Measurements from ENCODE around the gene BAAT.

- TF ChIP-seq NFYB (CRISPR knock-in tag; conservative IDR thresholded peaks at IDR 0.05; ENCODE audit: low read depth) (no peak), KAT7 (CRISPR knock-in tag; IDR thresholded peaks at IDR 0.05; ENCODE audit: borderline replicate concordance) (no peak)
Measured at GRCh38 chr9:101432171-101432570, 47.4 kb upstream of the BAAT start.

Data from WTC11 (cell line).